DMS114 treated with DMSO at 0.1 percent for 48 hours (cell line): ENCODE results near the gene ORAI3.

ENCODE experiments used
- DNase-seq: peaks from one replicate; lab custom pipeline; 2025; ENCODE audit not compliant: unreplicated experiment; lab: John Stamatoyannopoulos, UW

The ORAI3 gene

GRCh38 chr16:30948667-30949649 lies at the start of gene ORAI3:
Gene ORAI3, plus strand, starts transcription at chr16:30949068. Its CDS starts 222 bp downstream, at chr16:30949290.
- peak; percentile 50 for DNase-seq

GRCh38 chr16:30899794-30900193 lies 49.1 kb upstream of the ORAI3 start:
- DNase-seq: no peak

- DNase-seq: no peak
Observed at GRCh38 chr16:30900588-30900987, 48.3 kb upstream of the ORAI3 start.

GRCh38 chr16:30901201-30902028 lies 47.5 kb upstream of the ORAI3 start:
- DNase-seq: no peak

GRCh38 chr16:30902029-30902972 lies 46.6 kb upstream of the ORAI3 start:
- DNase-seq: peak; percentile 20

GRCh38 chr16:30903002-30903401 lies 45.9 kb upstream of the ORAI3 start:
- DNase-seq: no peak

GRCh38 chr16:30903596-30903995 lies 45.3 kb upstream of the ORAI3 start:
- DNase-seq: peak; percentile 22

- DNase-seq: no peak
Observed at GRCh38 chr16:30904114-30904780, 44.6 kb upstream of the ORAI3 start.

GRCh38 chr16:30907064-30907463 lies 41.8 kb upstream of the ORAI3 start:
- DNase-seq: no peak

GRCh38 chr16:30910427-30911029 lies 38.3 kb upstream of the ORAI3 start:
- no peak for DNase-seq

GRCh38 chr16:30912794-30913412 lies 36.0 kb upstream of the ORAI3 start:
- no peak for DNase-seq

- DNase-seq: no peak
Observed at GRCh38 chr16:30914830-30915229, 34.0 kb upstream of the ORAI3 start.

GRCh38 chr16:30918614-30919013 lies 30.3 kb upstream of the ORAI3 start:
- DNase-seq: no peak

GRCh38 chr16:30920891-30921290 lies 28.0 kb upstream of the ORAI3 start:
- DNase-seq: no peak

- DNase-seq: no peak
Observed at GRCh38 chr16:30921459-30921747, 27.5 kb upstream of the ORAI3 start.

GRCh38 chr16:30921748-30922419 lies 27.0 kb upstream of the ORAI3 start:
- peak; percentile 93 for DNase-seq

GRCh38 chr16:30922420-30922959 lies 26.4 kb upstream of the ORAI3 start:
- DNase-seq: peak; percentile 99

GRCh38 chr16:30922960-30923535 lies 25.8 kb upstream of the ORAI3 start:
- DNase-seq: peak; percentile 98
